ENCODE data around the gene CAMLG. TPM values are rescaled to one million over a fixed set of nuclear protein-coding genes. Genes with fewer than 3 reads are reported as not detected.

The CAMLG gene
- total and polyA plus RNA-seq, 2 donors (not counting 1 experiment from before 2014, with no cell fraction given) = 15.2 to 27.5 TPM

- Mint-ChIP-seq H3K4me3 (no peak overlapping the region), H3K9me3 (ENCODE audit: insufficient read depth) (no peaks in the 10 kb centered on the region), H3K4me1 (no peaks in the 10 kb centered on the region), H3K27ac (no peak overlapping the region), H3K27me3 (no peaks in the 10 kb centered on the region)
- H3K4me2 ChIP-seq (replicated peaks; ENCODE audit: low read depth, low read length, poor library complexity, severe bottlenecking) = no peak overlapping the region
- no peaks in the 10 kb centered on the region for H3K4me1 ChIP-seq (ENCODE audit: control insufficient read depth in 2 of 2, insufficient read depth in 2 of 2, low read length in 2 of 2)
- H3K79me2 ChIP-seq (ENCODE audit: control insufficient read depth, insufficient read depth, low read length) = no peaks in the 10 kb centered on the region
- intact Hi-C loops (cut with micrococcal nuclease) = no loop called here
- CTCF ChIA-PET = no interaction called here
- H3K27ac ChIP-seq (ENCODE audit: low read length in 2 of 2) = no peak overlapping the region
- no peak overlapping the region for H3K4me3 ChIP-seq (ENCODE audit: control extremely low read depth in 1 of 5, extremely low read depth in 1 of 5, insufficient read depth in 1 of 5, low read depth in 2 of 5, low read length in 4 of 5)
- TF ChIP-seq EZH2 (IDR thresholded peaks at IDR 0.05; ENCODE audit: borderline replicate concordance, insufficient read depth, low read depth, low read length, poor library complexity, severe bottlenecking) = no peak
- TF ChIP-seq, protein P1, sequence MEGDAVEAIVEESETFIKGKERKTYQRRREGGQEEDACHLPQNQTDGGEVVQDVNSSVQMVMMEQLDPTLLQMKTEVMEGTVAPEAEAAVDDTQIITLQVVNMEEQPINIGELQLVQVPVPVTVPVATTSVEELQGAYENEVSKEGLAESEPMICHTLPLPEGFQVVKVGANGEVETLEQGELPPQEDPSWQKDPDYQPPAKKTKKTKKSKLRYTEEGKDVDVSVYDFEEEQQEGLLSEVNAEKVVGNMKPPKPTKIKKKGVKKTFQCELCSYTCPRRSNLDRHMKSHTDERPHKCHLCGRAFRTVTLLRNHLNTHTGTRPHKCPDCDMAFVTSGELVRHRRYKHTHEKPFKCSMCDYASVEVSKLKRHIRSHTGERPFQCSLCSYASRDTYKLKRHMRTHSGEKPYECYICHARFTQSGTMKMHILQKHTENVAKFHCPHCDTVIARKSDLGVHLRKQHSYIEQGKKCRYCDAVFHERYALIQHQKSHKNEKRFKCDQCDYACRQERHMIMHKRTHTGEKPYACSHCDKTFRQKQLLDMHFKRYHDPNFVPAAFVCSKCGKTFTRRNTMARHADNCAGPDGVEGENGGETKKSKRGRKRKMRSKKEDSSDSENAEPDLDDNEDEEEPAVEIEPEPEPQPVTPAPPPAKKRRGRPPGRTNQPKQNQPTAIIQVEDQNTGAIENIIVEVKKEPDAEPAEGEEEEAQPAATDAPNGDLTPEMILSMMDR (IDR thresholded peaks at IDR 0.05) = no peak
- no peak overlapping the region for H2AFZ ChIP-seq (ENCODE audit: insufficient read depth, low read depth, low read length, poor library complexity, severe bottlenecking)
- no peaks in the 10 kb centered on the region for H3K27me3 ChIP-seq (replicated peaks in 1 of 4; ENCODE audit: control extremely low read depth in 1 of 4, control insufficient read depth in 3 of 4, insufficient read depth in 4 of 4, low read length in 3 of 4)
- no peak overlapping the region for H3K9ac ChIP-seq (ENCODE audit: low read length)
- POLR2A ChIA-PET = no interaction called here
- peaks cover 7 to 36% of the 10 kb centered on the region in 2 experiments for H3K36me3 ChIP-seq (replicated peaks in 1 of 2; ENCODE audit: control extremely low read depth in 1 of 2, control insufficient read depth in 1 of 2, extremely low read depth in 1 of 2, insufficient read depth in 2 of 2, low read length in 1 of 2)
- no peaks in the 10 kb centered on the region for H3K9me3 ChIP-seq (ENCODE audit: control extremely low read depth in 1 of 3, control insufficient read depth in 2 of 3, insufficient read depth in 1 of 3, low read length in 2 of 3)
- no peaks in the 10 kb centered on the region for H4K20me1 ChIP-seq (ENCODE audit: control insufficient read depth, insufficient read depth, low read length, poor library complexity, severe bottlenecking)
- ATAC-seq (ENCODE audit: low read depth) (no peak), DNase-seq (no peak)
Observed at GRCh38 chr5:134692722-134693121, 45.6 kb upstream of the CAMLG start.

DNA sequence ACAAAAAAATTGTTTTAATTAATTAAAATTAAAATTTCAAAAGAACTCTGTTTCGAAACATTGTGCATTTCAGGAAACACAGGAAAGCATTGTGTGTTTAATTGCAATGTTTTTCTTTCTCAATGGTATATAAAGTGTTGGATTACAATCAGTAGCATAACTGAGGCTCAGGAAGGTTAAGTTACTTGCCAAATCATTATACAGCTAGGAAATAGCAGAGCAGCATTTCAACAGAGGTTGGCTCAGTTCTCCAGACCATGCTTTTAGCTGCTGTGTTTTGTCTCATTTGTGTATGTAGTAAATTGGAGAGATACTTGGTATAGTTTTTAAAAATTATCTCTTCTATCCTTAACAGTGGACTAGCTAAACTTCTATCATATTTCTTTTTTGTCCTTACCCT is 30.0 kb upstream of the CAMLG start:
- POLR2A ChIA-PET = no interaction called here
- Mint-ChIP-seq H3K4me1 (no peaks in the 10 kb centered on the region), H3K27me3 (no peaks in the 10 kb centered on the region)

More for the DNA sequence above, 30.0 kb upstream of the CAMLG start:
- no peak overlapping the region for H3K4me3 Mint-ChIP-seq
- CTCF ChIA-PET = no interaction called here
- H3K4me2 ChIP-seq (replicated peaks; ENCODE audit: low read depth, low read length, poor library complexity, severe bottlenecking) = no peak overlapping the region
- no peaks in the 10 kb centered on the region for H3K9me3 Mint-ChIP-seq (ENCODE audit: insufficient read depth)
- intact Hi-C loops (cut with micrococcal nuclease) = no loop called here
- TF ChIP-seq, protein P1 (IDR thresholded peaks at IDR 0.05) = no peak
- TF ChIP-seq EZH2 (IDR thresholded peaks at IDR 0.05; ENCODE audit: borderline replicate concordance, insufficient read depth, low read depth, low read length, poor library complexity, severe bottlenecking) = no peak
- no peaks in the 10 kb centered on the region for H3K4me1 ChIP-seq (ENCODE audit: control insufficient read depth in 2 of 2, insufficient read depth in 2 of 2, low read length in 2 of 2)
- H3K79me2 ChIP-seq (ENCODE audit: control insufficient read depth, insufficient read depth, low read length) = no peaks in the 10 kb centered on the region
- H3K27ac Mint-ChIP-seq = no peak overlapping the region
- no peaks in the 10 kb centered on the region for H4K20me1 ChIP-seq (ENCODE audit: control insufficient read depth, insufficient read depth, low read length, poor library complexity, severe bottlenecking)
- no peaks in the 10 kb centered on the region for H3K27me3 ChIP-seq (replicated peaks in 1 of 4; ENCODE audit: control extremely low read depth in 1 of 4, control insufficient read depth in 3 of 4, insufficient read depth in 4 of 4, low read length in 3 of 4)
- H3K9me3 ChIP-seq (ENCODE audit: control extremely low read depth in 1 of 3, control insufficient read depth in 2 of 3, insufficient read depth in 1 of 3, low read length in 2 of 3) = no peaks in the 10 kb centered on the region
- H3K27ac ChIP-seq (ENCODE audit: low read length in 2 of 2) = no peak overlapping the region
- no peak overlapping the region for H2AFZ ChIP-seq (ENCODE audit: insufficient read depth, low read depth, low read length, poor library complexity, severe bottlenecking)
- H3K9ac ChIP-seq (ENCODE audit: low read length) = no peak overlapping the region
- no peak overlapping the region for H3K4me3 ChIP-seq (ENCODE audit: control extremely low read depth in 1 of 5, extremely low read depth in 1 of 5, insufficient read depth in 1 of 5, low read depth in 2 of 5, low read length in 4 of 5)
- H3K36me3 ChIP-seq (replicated peaks in 1 of 2; ENCODE audit: control extremely low read depth in 1 of 2, control insufficient read depth in 1 of 2, extremely low read depth in 1 of 2, insufficient read depth in 2 of 2, low read length in 1 of 2) = peaks cover 2 to 40% of the 10 kb centered on the region in 2 experiments
- DNase-seq (no peak), ATAC-seq (ENCODE audit: low read depth) (no peak)
- WGBS (ENCODE audit: insufficient coverage) = no CpG with 5 or more reads among the region's 1 CpG
